GM23338 (cell line): ENCODE measurements around the gene LY86.

Experiments
- CREB1 ChIP-seq: fragments of 250-450 bp; sonication (Bioruptor Pico); IDR thresholded peaks from 2 replicates; pipeline ENCODE4 v1.5.0; 2020; ENCODE audit warnings: low read depth, mild to moderate bottlenecking, moderate library complexity
- EZH2 ChIP-seq: fragments of 200-600 bp; sonication (generic); IDR thresholded peaks from one replicate; pipeline ENCODE4 v1.8.0; 2017; ENCODE audit warnings: antibody characterized with exemption, mild to moderate bottlenecking, low read depth; ENCODE audit not compliant: unreplicated experiment
- JUNB ChIP-seq: IDR thresholded peaks from one replicate; pipeline ENCODE4 v1.6.1; 2016; ENCODE audit warnings: antibody characterized with exemption; ENCODE audit not compliant: unreplicated experiment
- POLR2AphosphoS5 ChIP-seq: IDR thresholded peaks from 2 replicates; pipeline ENCODE4 v1.6.1; 2016; ENCODE audit warnings: antibody characterized with exemption, low read depth
- TF ChIP-seq, protein P1 (sequence below), 2 experiments: fragments of 200-600 bp in 1 of 2; sonication (generic) in 1 of 2; conservative IDR thresholded peaks; 2 replicates each; pipeline versions ENCODE4 v1.5.1 to v1.6.1; 2016 to 2017; ENCODE audit warnings: antibody characterized with exemption in 2 of 2, low read depth in 2 of 2, mild to moderate bottlenecking in 2 of 2, moderate library complexity in 1 of 2

DNA sequence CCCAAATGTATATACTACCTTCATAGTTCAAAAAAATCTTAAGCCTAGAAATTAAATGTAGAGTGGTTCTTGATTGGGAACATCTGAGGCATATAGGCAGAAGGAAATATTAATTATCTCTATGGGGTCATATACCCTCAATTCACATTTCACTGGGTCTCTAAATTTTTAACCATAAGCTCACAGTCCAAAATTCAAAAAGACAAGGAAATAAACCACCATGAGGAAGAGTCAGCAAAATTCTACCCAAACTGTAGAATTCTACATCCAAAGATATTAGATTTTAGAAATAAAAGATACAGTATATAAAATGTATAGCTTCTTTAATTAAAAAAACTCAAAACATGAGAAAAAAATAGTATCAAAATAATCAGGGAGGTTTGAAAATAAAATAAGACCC lies 15.5 kb downstream of the LY86 start:
- TF ChIP-seq, protein P1, sequence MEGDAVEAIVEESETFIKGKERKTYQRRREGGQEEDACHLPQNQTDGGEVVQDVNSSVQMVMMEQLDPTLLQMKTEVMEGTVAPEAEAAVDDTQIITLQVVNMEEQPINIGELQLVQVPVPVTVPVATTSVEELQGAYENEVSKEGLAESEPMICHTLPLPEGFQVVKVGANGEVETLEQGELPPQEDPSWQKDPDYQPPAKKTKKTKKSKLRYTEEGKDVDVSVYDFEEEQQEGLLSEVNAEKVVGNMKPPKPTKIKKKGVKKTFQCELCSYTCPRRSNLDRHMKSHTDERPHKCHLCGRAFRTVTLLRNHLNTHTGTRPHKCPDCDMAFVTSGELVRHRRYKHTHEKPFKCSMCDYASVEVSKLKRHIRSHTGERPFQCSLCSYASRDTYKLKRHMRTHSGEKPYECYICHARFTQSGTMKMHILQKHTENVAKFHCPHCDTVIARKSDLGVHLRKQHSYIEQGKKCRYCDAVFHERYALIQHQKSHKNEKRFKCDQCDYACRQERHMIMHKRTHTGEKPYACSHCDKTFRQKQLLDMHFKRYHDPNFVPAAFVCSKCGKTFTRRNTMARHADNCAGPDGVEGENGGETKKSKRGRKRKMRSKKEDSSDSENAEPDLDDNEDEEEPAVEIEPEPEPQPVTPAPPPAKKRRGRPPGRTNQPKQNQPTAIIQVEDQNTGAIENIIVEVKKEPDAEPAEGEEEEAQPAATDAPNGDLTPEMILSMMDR (conservative IDR thresholded peaks at IDR 0.05; ENCODE audit: low read depth in 2 of 2), result no peak
- no peak for TF ChIP-seq EZH2
- no peak for TF ChIP-seq POLR2AphosphoS5
- TF ChIP-seq JUNB, result no peak
- TF ChIP-seq CREB1, result no peak
